SK-N-SH (cell line): ENCODE results near the gene DRD4. TPM values are rescaled to one million over a fixed set of nuclear protein-coding genes. Genes with fewer than 3 reads are reported as not detected.

Source experiments
- CTCF ChIA-PET: fragments of 300-600, 350-600 bp; formaldehyde crosslinking; extraction: SDS; loops from one replicate; lab custom pipeline; 2021; lab: Yijun Ruan, JAX
- POLR2A ChIA-PET: fragments of 350-600 bp; sonication (Branson Sonifier 250); formaldehyde crosslinking; extraction: SDS; loops from one replicate; lab custom pipeline; 2020; ENCODE audit warnings: antibody characterized with exemption, inconsistent platforms; lab: Yijun Ruan, JAX
- DNase-seq: peaks from one replicate; pipeline ENCODE4 v3.0.0; 2012
- H2AFZ ChIP-seq: fragments of 200-600 bp; sonication (generic); 2 replicates; pipeline ENCODE4 v1.8.1; 2016; ENCODE audit warnings: antibody characterized with exemption, mild to moderate bottlenecking, low read depth
- H3F3A ChIP-seq: fragments of 200-600 bp; sonication (generic); replicated peaks from 2 replicates; pipeline ENCODE3; 2016; ENCODE audit warnings: antibody characterized with exemption, mild to moderate bottlenecking; ENCODE audit not compliant: insufficient read depth
- H3K27ac ChIP-seq, 2 experiments: fragments of 200-500 bp in 1 of 2; fragments of 200-600 bp in 1 of 2; sonication (Bioruptor generic) in 1 of 2; sonication (generic), shearing (Covaris generic) in 1 of 2; 2 replicates each; pipeline versions ENCODE4 v1.5.1 to v1.6.1; 2014 to 2016; ENCODE audit warnings: low read depth in 2 of 2, inconsistent platforms in 1 of 2, low read length in 1 of 2, mild to moderate bottlenecking in 1 of 2, mixed read lengths in 1 of 2
- H3K27me3 ChIP-seq: fragments of 200-600 bp; sonication (generic), shearing (Covaris generic); 2 replicates; pipeline ENCODE4 v1.6.1; 2016; ENCODE audit warnings: mixed run types; ENCODE audit not compliant: insufficient read depth
- H3K36me3 ChIP-seq, 2 experiments: fragments of 200-500 bp in 1 of 2; fragments of 200-600 bp in 1 of 2; sonication (Bioruptor generic) in 1 of 2; sonication (generic) in 1 of 2; replicated peaks in 1 of 2; 2 replicates each; pipeline versions ENCODE3 to v1.5.1; 2014 to 2016; ENCODE audit warnings: low read length in 1 of 2, mild to moderate bottlenecking in 1 of 2; ENCODE audit not compliant: insufficient read depth in 2 of 2, control insufficient read depth in 1 of 2
- H3K4me1 ChIP-seq, 2 experiments: fragments of 200-500 bp in 1 of 2; fragments of 200-600 bp in 1 of 2; sonication (Bioruptor generic) in 1 of 2; sonication (generic), shearing (Covaris generic) in 1 of 2; 2 replicates each; pipeline versions ENCODE4 v1.5.1 to v1.6.1; 2014 to 2016; ENCODE audit warnings: low read depth in 1 of 2, low read length in 1 of 2, mixed run types in 1 of 2; ENCODE audit not compliant: insufficient read depth in 2 of 2, control insufficient read depth in 1 of 2
- H3K4me2 ChIP-seq: fragments of 200-600 bp; sonication (generic), shearing (Covaris generic); 2 replicates; pipeline ENCODE4 v1.6.1; 2017; ENCODE audit warnings: mixed run types
- H3K4me3 ChIP-seq, 2 experiments: fragments of 200-500 bp in 1 of 2; fragments of 200-600 bp in 1 of 2; sonication (Bioruptor generic) in 1 of 2; sonication (generic), shearing (Covaris generic) in 1 of 2; 2 replicates each; pipeline versions ENCODE4 v1.5.1 to v1.8.1; 2014 to 2016; ENCODE audit warnings: low read depth in 2 of 2, inconsistent platforms in 1 of 2, low read length in 1 of 2, mild to moderate bottlenecking in 1 of 2, mixed read lengths in 1 of 2, moderate library complexity in 1 of 2
- H3K79me2 ChIP-seq: fragments of 200-600 bp; sonication (generic); 2 replicates; pipeline ENCODE4 v1.8.1; 2017; ENCODE audit warnings: mild to moderate bottlenecking; ENCODE audit not compliant: insufficient read depth
- H3K9ac ChIP-seq: fragments of 200-600 bp; sonication (generic); 2 replicates; pipeline ENCODE4 v1.6.1; 2017; ENCODE audit warnings: mixed run types
- H3K9me2 ChIP-seq: fragments of 200-600 bp; sonication (generic); 2 replicates; pipeline ENCODE4 v1.6.1; 2017; ENCODE audit warnings: mixed run types
- H3K9me3 ChIP-seq: fragments of 200-600 bp; sonication (generic); 2 replicates; pipeline ENCODE4 v1.6.1; 2017; ENCODE audit warnings: mixed run types, mild to moderate bottlenecking, moderate library complexity
- H4K20me1 ChIP-seq: fragments of 200-600 bp; sonication (generic); 2 replicates; pipeline ENCODE4 v1.6.1; 2017; ENCODE audit warnings: mild to moderate bottlenecking, mixed run types; ENCODE audit not compliant: insufficient read depth
- CTCF ChIP-seq: fragments of 200-600 bp; sonication (generic); IDR thresholded peaks from 2 replicates; pipeline ENCODE4 v1.6.1; 2017; ENCODE audit warnings: antibody characterized with exemption, mild to moderate bottlenecking, moderate library complexity
- FOSL2 ChIP-seq: IDR thresholded peaks from 2 replicates; pipeline ENCODE4 v1.4.0; 2012; ENCODE audit warnings: low read depth, mild to moderate bottlenecking, moderate library complexity, borderline replicate concordance
- FOXJ3 ChIP-seq: sonication (generic); formaldehyde crosslinking; IDR thresholded peaks from 2 replicates; pipeline ENCODE4 v1.5.1; 2020; ENCODE audit warnings: mild to moderate bottlenecking, missing genetic modification reagents
- IRF3 ChIP-seq: fragments of 150-350 bp; IDR thresholded peaks from 2 replicates; pipeline ENCODE4 v1.6.1; 2016; ENCODE audit warnings: mild to moderate bottlenecking, low read depth, low read length
- MAX ChIP-seq: IDR thresholded peaks from 2 replicates; pipeline ENCODE4 v1.4.0; 2012; ENCODE audit warnings: low read depth
- NFIC ChIP-seq: IDR thresholded peaks from 2 replicates; pipeline ENCODE4 v1.4.0; 2012; ENCODE audit warnings: borderline replicate concordance
- RAD21 ChIP-seq: IDR thresholded peaks from 2 replicates; pipeline ENCODE4 v1.6.1; 2012; ENCODE audit warnings: mild to moderate bottlenecking, low read length
- SIN3A ChIP-seq: IDR thresholded peaks from 2 replicates; pipeline ENCODE4 v1.6.1; 2012; ENCODE audit warnings: low read depth, mild to moderate bottlenecking, low read length, moderate library complexity, borderline replicate concordance
- TAF1 ChIP-seq: IDR thresholded peaks from 2 replicates; pipeline ENCODE4 v1.6.1; 2012; ENCODE audit warnings: low read depth, mild to moderate bottlenecking, low read length, moderate library complexity, borderline replicate concordance
- TCF12 ChIP-seq: IDR thresholded peaks from 2 replicates; pipeline ENCODE4 v1.4.0; 2012
- USF2 ChIP-seq: fragments of 150-350 bp; IDR thresholded peaks from 2 replicates; pipeline ENCODE4 v1.6.1; 2017; ENCODE audit warnings: antibody characterized with exemption, low read length, low read depth, borderline replicate concordance
- WGBS: methylation state at CpG from one replicate; pipeline ENCODE4 v1.1.6; 2017; ENCODE audit warnings: low lambda C conversion rate; 5-methylcytosine and 5-hydroxymethylcytosine counted together
- polyA plus RNA-seq, 3 experiments: library from polyadenylated mRNA; depleted of rRNA; stranded (reverse); fragments of >200 nt; gene quantifications; 2 replicates each; pipeline ENCODE4 v1.2.3, GENCODE V29; 2012

Gene DRD4
- polyA plus RNA-seq, 1 of the 3 experiments (the other 2 are of a cell fraction), result not detected

GRCh38 chr11:625636-626268 lies 11.3 kb upstream of the DRD4 start:
- DNase-seq, result no peak
- POLR2A ChIA-PET, result no interaction called here
- Histone ChIP-seq H3K4me2 (no peak overlapping the region), H3K36me3 (peaks cover 0 to 4% of the 10 kb centered on the region in 2 experiments), H3K9ac (no peak overlapping the region), H3K27me3 (no peaks in the 10 kb centered on the region), H3K9me2 (no peaks in the 10 kb centered on the region), H3K4me1 (no peaks in the 10 kb centered on the region), H3K4me3 (no peak overlapping the region), H3K27ac (no peak overlapping the region), H3K79me2 (no peaks in the 10 kb centered on the region), H2AFZ (no peak overlapping the region), H4K20me1 (no peaks in the 10 kb centered on the region), H3K9me3 (no peaks in the 10 kb centered on the region), H3F3A (peaks cover 15% of the 10 kb centered on the region)
- CTCF ChIA-PET, result interaction anchor here (0.6 kb wide), 2 partner anchors 14 to 102 kb away, joined by 3 read pairs; no protein-coding TSS in a partner anchor
- TF ChIP-seq SIN3A (no peak), NFIC (no peak), IRF3 (no peak), TAF1 (no peak), USF2 (no peak), MAX (no peak), FOSL2 (no peak), RAD21 (no peak), FOXJ3 (no peak), TCF12 (no peak), CTCF (no peak)
- 92% methylated on average over 21 of the region's 22 CpGs for WGBS
